IPS DF 4.7 (cell line): ENCODE data around the gene FAM53C.
"Not testable (repeated sequence)": the region's sequence is repeated elsewhere in the genome, so short reads cannot be mapped to it uniquely, and the experiment has no call there.

Experiments
- DNase-seq: peaks from one replicate; pipeline ENCODE4 v3.0.0-alpha.2; 2013; ENCODE audit warnings: low spot score; ENCODE audit errors: extremely low read depth

FAM53C gene

DNA sequence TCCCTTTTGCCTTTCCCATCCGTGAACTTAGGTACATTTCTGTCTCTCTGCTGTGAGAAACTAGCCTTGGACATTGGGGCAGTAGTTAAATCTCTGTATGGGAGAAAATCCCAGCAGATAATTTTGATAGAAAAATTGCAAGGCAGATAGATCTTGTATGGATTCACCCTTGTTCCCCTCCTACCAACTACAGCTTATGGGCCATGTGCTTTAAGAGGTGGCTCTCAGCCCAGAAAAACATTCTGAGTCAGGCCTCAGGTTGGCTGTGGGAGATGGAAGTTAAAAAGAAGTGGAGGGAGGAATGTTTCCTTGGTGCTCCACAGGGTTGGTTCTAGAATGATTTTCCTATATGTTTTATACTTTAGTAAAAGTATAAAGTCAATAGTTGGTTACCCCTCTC, 13.0 kb downstream of the FAM53C start:
- DNase-seq: no peak

DNA sequence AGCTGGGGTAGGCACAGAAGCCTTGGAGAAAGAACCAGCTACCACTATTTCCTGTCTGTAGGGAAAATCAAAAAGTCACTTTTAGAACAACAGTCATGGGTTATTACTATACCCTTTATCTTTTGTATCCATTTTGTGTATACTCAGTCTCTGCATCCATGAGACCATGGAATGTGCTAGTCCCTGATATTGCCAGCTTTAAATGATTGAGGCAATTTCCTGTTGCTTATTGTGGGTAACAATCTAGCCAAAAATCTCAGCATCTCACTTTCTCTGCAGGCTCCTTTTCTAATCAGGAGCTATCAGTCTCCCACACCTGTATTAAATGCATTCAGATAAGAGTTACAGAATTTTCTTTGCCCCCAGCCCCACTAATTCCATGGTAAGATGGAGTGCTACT, 13.5 kb downstream of the FAM53C start:
- DNase-seq: no peak

DNA sequence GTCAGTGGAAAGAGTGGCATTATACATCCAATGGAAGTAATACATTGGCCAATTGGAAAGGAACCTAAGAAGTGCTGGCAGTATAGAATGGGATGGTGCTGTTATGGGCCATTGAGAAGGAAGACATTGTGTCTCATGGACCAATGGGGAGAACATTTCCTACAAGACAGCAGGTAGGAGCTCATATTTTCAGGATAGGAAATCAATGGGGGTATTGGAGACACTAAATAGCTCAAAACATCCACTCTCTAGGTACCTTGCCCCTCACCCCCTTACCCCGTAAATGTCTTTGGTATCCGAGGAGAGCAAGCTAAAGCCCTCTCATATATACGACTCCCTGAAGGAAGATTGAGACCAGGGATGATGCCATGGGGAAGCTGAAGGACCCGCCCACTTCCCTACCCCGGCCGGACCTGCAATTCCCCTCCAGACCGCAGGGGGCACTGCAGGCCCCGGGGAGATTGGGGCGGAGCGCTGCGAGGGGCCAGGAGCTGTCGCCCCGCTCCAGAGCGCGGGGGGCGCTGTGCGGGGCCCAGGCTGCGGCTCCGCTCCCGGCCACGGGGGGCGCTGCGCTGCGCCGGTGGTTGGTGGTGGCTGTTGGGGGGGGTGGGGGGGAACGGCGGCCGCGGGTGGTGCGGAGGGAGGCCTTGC, 14.1 kb downstream of the FAM53C start, which contains the start of gene KDM3B:
Gene KDM3B, plus strand, starts transcription at position 615 of the 651 bp plus-strand sequence. CDS start 111 bp downstream, outside the sequence.
- no peak for DNase-seq

DNA sequence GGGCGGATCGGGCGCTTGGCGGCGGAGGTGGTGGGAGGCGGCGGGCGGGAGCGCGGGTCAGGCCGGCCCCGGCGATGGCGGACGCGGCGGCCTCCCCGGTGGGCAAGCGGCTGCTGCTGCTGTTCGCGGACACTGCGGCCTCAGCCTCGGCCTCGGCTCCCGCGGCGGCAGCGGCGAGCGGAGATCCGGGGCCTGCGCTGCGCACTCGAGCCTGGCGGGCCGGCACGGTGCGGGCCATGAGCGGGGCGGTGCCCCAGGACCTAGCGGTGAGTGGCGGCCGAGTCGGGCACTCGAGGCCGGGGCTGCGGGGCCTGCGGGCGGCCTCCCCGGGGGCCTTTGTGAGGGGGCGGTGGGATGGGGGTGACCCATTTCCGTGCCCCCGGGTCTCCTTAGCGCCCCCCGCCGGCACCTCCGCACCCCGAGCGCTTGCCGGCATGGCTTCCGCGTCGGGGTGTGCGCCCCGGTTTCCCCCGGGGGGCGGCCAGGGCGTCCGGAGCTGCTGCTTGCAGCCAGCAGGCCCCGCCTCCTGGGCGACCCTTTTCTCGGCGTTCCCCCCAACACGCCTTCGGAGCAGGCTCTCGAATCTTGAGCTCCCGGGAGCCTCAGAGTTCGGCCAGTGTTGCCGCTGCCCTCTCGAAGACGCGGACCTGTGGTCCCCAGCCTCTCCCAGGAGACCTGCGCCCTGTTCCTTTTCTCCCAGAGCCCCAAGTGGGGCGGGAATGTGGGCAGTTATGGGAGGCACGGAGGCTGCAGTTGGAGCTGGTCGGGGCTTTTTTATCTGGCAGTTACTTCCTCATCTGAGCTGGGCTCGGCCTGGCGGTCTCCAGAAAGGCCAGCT, 14.9 kb downstream of the FAM53C start:
- no peak for DNase-seq

DNA sequence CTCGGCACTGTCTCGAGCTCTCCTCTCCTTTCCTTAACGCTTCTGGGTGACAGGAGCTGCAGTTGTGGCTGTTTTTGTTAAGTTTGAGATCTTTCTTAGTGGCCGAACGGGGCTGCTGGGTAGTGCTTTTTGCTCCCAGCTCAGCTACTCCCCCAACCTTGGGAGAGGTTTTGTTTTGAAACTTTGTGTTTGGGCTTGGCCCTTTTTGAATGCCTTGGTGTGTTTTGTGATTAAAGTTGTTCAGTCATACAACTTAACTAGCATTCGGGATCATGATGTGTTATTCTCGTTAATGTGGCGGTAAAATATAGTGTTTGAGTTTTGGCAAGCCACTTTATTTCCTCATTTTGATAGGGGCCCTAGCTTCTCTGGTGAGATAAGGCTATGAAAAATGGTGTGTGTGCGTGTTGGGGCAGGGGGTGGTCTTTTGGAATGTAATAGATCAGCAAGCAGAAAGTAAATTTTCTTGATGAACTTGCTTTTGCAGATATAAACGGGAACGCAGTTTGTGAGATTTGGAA, 15.6 kb downstream of the FAM53C start:
- DNase-seq: no peak

DNA sequence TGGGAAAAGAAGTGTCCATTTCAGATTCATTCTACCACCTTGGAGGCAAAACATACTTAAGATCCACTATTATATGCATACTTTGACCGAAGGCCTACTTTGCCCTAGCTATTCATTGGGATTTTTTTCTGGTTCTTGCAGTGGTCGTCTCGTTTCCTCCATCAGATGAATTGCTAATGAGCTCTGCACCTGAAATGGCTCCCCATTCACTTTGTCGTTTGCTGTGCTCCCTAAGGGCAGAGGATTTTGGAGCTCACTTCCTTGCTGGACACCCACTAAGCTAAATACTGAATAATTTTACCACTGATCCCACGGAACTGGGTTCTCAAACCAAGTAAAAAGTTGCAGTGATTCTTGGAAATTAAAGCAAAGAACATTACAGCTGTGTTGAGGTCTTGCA, 16.3 kb downstream of the FAM53C start:
- no peak for DNase-seq

DNA sequence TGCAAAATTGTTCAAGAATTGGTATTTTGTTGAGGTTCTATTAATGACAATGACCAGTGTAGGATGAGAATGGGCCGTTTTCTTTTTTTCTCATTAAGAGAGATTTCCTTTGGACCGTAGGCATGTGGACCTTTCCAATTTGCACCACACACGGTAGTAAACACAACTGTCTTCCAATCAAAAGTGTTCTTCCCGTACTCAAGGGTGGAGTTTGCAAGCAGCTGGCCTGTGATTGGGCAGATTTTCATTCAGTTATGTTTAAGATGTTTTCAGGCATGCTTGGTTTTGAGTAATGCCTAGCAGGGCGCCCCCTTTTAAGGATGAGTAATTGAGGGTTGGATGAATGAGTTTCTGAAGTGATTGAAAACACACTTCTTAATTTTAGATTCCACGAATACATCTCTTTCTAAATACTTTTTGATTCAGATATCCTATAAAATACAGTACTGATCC, 16.9 kb downstream of the FAM53C start:
- DNase-seq: no peak

DNA sequence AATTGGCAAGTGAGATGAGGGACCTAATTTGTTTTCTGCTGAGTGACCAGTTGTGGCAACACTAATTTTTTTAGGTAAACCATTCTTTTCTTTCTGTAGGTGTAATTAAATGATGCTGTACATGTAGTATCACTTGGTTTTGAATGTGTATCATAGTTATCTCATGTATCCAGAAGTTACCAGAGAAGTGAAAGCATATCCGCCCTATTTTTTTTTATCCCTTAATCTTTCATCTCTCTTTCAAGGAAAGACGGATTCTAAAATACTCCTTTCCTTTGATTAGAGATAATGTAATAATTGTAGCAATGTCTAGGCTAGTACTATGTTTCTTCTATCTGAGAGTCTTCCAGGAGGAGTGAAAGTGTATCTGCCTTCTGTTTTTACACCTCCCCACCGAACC, 21.6 kb downstream of the FAM53C start:
- DNase-seq: no peak

DNA sequence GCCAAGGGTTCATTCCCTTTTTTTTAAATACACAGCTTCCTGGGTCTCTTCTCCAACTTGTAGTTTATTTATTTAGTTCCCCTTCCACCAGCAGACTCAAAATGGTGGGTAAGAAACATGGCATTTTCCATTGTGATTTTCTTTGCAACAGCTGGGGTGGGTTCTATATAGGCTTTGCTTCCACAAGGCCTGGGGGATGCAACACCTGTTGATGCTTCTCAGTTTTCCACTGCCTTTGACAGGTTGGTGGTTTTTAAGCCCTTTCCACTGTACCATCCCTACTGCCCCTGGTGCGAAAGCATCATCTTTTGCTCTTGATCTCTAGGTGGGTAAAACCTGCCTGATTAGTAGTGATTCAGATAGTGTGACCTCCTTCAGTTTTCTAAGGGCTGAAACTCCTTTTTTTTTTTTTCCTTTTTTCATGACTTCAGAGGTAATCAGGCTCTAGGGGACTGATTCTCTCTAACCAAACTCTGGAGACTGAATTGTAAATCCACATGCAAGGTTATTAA, 22.9 kb downstream of the FAM53C start:
- no peak for DNase-seq

DNA sequence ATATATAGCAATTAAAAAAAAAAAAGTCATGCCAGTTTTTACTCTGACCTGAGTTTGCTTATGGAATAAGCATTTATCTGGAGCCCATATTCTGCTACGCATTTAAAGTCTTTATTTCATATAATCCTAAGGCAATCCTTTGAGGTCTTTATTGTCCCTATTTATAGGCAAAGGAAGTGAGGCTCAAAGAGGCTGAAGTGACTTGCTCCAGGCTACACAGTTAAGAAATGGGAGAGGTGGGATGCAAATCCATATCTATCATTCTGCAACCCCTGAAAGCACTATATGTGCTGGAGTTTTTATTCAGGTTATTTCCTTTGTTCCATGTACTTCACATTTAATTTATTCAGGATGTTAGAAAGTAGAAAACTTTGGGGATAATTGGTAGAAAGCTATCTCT, 26.5 kb downstream of the FAM53C start:
- no peak for DNase-seq

DNA sequence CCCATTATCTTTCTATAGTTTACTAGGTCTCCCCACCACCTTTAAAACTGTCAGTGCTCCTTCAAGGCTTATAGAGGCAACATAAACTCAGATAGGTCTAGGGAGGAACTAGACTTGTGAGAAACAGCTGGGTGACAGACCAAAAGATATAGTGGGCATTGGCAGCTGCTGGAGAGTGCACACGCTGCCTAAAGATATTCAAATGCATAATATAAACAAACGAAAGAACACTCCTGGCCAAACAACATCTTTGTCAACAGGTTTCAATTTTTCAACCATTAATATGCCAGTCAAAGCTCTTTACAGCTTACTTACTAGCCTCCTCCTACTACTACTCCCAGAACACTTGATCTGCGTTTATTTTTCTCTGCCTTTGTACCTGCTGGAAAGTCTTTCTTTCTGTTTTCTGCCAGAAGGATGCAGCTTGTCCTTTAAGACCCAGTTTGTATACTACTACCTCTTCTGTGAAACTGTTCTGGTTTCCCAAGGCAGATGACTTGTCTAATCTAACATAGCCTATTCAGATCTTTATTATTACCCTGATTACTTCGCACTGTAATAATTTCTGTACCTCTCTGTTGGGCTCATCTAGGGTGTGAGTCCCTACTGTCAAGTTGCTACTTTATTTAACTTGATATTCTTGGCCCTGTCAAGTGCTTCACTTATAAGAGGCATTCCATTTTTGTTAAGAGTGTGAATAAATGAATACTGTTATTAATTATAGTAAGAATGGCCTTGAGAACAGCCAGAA, 28.7 kb downstream of the FAM53C start:
- DNase-seq: no peak

DNA sequence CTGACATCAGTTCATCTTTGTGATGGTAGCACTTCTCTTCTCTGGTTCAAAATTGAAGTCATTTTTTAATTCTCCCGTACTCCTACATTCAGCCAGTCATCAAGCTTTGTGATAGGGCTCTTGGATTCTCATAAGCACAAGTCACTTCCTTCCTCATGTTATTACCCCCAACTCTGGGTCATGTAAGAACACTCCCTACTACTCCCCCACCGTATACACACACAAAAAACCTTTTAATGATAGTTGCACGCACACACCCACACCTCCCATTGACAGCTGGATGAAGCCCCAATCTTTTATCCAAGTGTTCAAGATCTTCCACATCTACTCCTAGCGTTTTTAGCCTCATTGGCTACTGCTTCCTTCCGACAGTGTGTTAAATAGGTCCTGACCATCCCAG, 31.2 kb downstream of the FAM53C start:
- no peak for DNase-seq

DNA sequence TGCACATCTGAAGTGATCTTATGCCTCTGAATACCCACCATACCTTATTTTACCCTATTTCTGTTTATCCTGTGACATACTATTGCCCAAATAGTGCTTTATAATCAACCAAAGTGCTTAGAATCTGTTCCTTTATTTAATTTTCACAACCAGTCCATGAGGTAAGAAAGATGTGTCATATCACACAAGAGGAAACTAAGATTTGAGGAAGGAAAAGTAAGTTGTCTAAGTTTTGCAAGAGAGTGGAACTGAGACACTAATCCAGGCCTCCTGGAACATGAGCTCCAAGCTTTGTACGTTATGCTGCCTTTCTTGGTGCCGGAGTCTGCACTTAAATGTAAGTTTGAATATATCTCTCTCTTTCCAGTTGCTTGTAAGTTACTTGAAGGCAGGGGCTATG, 31.6 kb downstream of the FAM53C start:
- DNase-seq: no peak

DNA sequence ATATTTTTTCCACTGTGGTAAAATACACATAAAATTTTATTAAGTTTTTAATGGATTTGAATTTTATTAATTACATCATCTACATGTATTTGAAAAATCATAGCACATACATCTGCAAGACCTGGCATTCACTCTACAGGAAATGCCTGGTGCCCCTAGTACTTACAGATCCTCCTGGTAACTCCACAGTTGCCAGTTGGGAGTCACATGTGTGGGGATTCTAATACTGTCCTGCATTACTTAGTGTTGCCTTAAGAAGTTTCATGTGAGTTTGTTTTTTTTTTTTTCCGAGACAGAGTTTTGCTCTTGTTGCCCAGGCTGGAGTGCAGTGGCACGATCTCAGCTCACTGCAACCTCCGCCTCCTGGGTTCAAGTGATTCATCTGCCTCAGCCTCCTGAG, 32.5 kb downstream of the FAM53C start:
- DNase-seq: no peak

DNA sequence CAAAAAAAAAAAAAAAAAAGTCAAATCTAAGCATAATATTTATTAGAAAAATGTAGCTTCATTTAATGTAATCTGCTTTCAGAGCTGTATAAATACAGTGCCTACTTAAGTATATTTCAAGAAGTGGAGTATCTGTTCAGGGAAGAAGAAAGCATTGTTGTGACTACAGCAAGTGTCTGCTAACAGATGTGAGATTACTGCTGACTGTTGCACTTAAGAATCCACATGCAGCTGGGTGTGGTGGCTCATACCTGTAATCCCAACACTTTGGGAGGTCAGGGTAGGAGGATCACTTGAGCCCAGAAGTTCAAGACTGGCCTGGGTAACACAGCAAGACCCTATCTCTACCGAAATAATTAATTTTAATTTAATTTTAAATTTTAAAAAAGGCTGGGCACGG, 33.4 kb downstream of the FAM53C start:
- no peak for DNase-seq

DNA sequence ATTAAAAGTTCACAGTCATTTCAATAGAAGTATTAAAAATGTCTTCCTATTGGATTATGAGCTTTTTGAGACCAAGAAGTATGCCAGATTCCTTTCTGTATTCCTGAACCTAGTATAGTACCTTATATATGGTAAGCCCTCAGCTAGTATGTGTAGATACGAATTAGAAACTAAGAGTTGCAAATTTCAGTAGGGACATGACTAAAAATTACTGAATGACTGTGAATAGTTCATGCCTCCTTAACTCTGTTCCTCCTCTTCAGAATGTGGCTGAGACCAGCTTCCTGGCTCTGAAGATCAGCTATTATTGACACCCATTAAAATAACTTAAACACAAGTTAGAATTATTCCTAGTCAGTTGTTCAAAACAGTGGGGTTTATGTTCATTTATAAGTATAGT, 34.2 kb downstream of the FAM53C start:
- no peak for DNase-seq

DNA sequence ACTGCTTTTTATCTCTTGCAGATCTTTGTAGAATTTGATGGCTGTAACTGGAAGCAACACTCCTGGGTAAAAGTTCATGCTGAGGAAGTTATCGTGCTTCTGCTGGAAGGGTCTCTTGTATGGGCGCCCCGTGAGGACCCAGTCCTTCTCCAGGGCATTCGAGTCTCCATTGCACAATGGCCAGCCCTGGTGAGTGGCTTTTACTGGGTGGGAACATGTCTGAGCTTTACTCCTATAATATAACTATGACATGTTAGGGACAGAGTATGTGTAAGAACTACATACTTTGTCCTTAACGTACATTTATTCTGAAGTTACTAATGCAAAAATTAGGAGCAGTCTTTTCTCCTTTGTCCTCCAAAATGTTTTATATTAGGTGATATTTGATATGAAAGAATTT, 34.6 kb downstream of the FAM53C start:
- no peak for DNase-seq

DNA sequence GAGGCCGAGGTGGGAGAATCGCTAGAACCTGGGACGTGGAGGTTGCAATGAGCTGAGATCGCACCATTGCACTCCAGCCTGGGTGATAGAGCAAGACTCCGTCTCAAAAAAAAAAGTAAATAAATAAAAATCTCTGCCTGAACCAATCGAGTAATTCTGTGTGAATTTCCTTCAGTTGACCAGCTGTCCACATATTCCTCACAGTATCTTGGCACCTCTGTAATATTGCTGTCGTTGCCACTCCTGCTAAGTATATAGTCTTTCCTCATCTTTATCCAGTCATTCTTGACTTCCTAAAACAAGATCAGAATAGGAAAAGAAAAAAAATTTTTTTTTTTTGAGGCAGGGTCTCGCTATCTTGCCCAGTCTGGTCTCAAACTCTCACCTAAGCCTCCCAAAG, 44.3 kb downstream of the FAM53C start:
- no peak for DNase-seq

DNA sequence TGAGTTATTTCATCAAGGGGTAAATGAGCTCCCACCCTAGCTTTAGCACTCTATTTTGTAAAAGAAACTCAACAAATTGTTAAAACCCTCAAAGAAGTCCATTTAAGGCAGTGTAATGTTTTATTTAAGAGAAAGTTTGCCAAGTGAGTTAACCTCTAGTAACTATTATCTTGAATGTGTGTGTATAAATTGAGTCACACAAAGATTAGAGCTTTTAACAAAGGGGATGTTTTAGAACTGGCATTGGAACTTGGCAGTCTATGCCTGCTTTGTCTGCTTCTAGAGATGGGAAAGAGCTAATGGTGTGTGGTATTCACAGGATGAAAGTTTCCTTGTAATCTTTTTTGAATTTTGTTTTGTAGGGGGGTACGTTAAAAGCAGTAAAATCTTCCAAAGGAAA, 47.6 kb downstream of the FAM53C start:
- no peak for DNase-seq

DNA sequence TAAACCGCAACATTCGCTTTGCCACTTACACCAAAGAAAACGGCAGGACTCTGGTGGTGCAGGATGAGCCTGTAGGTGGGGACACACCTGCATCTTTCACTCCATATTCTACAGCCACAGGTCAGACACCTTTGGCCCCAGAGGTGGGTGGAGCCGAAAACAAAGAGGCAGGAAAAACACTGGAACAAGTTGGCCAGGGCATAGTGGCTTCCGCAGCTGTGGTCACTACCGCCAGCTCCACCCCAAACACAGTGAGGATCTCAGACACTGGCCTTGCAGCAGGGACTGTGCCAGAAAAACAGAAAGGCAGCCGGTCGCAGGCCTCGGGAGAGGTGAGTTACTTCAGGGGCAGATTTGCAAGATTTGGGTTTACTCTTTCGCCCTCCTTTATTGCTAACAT, 48.2 kb downstream of the FAM53C start:
- DNase-seq: no peak

DNA sequence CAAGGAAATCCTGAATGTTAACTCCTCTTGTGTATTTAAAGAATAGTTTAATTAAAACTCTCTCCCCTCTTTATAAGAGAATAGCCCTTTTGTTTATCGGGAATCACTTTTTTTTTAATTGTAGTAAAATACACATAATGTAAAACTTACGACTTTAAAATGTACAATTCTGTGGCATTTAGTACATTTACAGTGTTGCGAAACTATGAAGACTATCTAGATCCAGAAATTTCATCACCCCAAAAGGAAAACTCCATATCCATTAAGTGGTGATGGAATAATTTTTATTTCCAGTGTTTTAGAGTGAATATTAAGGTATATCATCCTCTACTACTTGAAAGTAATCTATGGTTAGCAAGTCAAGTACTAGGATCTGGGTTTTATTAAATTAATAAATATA, 51.3 kb downstream of the FAM53C start:
- DNase-seq: no peak

DNA sequence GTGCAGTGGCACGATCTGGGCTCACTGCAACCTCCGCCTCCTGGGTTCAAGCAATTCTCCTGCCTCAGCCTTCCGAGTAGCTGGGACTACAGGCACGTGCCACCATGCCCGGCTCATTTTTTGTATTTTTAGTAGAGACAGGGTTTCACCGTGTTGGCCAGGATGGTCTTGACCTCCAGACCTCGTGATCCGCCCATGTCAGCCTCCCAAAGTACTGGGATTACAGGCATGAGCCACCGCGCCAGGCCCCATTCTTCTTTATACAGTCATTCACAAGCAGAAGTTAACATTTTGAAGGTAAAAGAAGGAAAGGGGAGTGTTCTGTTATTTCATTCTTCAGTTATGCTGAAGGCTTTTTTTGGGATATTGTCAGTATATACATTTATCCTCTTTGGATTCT, 51.8 kb downstream of the FAM53C start:
- not testable (repeated sequence) for DNase-seq
